Forelimb muscle (tissue), 1 donor: Measurements from ENCODE around the gene FAM193A. TPM values are rescaled to one million over a fixed set of nuclear protein-coding genes. Genes with fewer than 3 reads are reported as not detected.
"Not testable (repeated sequence)": the region's sequence is repeated elsewhere in the genome, so short reads cannot be mapped to it uniquely, and the experiment has no call there.

ENCODE experiments used
- DNase-seq: peaks from one replicate; pipeline ENCODE4 v3.0.0-alpha.2; 2013; ENCODE audit warnings: low read depth
- polyA plus RNA-seq: library from polyadenylated mRNA; unstranded; fragments of 120-200 nt; gene quantifications from one replicate; pipeline ENCODE4 v1.2.1, GENCODE V29; 2013; ENCODE audit not compliant: insufficient read length

Gene FAM193A
- polyA plus RNA-seq, 1 donor: 17.1 TPM

DNA sequence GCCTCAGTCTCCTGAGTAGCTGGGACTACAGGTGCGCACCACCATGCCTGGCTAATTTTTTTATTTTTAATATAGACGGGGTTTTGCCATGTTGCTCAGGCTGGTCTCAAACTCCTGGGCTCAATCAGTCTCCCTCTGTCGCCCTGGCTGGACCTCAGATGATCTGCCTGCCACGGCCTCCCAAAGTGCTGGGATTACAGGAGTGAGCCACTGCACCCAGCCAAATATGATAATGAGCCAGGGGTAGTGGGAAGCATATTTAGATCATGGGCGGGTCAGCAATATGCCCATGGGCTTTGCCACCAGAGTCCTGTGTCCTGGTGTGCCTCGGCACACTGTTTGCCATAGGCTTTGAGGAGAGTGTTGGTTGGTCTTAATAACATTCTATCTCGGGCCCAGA, 71.8 kb downstream of the FAM193A start:
- DNase-seq: no peak

- DNase-seq: no peak
These were observed 79.4 kb downstream of the FAM193A start for GRCh38 chr4:2615821-2616220.

DNA sequence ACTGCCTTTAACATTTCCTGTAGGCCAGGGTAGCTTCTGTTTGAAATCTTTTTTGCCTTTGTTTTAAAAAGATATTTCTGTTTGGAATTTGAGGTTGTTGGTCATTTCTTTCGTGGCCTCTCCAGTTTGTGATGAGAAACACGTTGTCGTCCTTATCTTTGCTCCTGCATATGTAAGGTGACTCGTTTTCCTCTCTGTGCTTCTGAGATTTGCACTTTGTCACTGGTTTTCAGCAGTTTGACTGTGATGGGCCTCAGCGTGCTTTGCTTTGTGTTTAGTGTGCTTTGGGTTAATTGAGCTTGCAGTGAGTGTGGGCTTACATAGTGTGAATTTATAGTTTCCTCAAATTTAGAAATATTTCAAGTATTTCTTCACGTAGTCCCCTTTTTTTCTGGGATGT, 81.5 kb downstream of the FAM193A start:
- no peak for DNase-seq

DNA sequence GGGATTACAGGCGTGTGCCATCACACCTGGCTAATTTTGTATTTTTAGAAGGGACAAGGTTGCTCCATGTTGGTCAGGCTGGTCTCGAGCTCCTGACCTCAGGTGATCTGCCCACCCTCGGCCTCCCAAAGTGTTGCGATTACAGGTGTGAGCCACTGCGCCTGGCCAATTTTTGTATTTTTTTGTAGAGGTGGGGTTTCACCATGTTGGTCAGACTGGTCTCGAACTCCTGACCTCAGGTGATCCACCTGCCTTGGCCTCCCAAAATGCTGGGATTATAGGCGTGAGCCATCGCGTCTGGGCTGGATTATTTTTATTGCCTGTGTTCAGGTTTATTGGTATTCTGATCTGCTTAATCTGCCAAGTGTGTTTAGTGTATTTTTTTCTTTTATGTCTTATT, 82.3 kb downstream of the FAM193A start:
- not testable (repeated sequence) for DNase-seq

- DNase-seq: no peak
These were observed 83.0 kb downstream of the FAM193A start for GRCh38 chr4:2619459-2619858.

- DNase-seq: no peak
These were observed 85.0 kb downstream of the FAM193A start for GRCh38 chr4:2621419-2621818.

GRCh38 chr4:2623442-2623841, 87.0 kb downstream of the FAM193A start:
- no peak for DNase-seq

DNA sequence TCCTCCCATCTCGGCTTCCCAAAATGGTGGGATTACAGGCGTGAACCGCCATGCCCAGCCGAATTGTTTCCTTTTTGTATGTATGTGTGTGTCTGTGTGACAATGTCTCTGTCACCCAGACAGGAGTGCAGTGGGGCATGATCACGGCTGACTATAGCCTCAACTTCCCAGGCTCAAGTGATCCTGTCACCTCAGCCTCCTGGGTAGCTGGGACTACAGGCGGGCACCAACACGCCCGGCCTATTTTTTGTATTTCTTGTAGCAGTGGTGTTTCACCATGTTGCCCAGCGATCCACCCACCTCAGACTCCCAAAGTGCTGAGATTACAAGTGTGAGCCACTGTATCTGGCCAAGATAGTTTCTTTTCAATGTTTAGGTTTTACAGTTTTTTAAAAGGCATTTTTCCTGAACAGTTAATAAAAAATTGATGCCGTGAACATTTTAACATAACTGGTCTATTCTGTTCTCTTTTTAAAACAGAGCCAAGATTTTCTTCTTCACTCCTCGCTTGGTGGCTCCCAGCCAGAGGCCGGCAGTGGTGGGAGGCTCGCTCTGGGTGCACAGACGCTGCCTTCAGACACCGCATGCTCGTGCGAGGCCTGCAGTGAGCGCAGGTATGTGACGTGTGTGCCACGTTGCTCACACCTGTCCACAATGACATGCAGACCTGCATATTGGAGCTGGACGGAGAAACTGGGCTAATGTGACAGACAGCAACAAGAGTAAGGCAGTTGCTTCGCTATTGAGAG, 88.5 kb downstream of the FAM193A start:
- DNase-seq: no peak

GRCh38 chr4:2626231-2626630, 89.8 kb downstream of the FAM193A start:
- DNase-seq: no peak

- DNase-seq: no peak
These were observed 94.3 kb downstream of the FAM193A start for GRCh38 chr4:2630556-2631273.

DNA sequence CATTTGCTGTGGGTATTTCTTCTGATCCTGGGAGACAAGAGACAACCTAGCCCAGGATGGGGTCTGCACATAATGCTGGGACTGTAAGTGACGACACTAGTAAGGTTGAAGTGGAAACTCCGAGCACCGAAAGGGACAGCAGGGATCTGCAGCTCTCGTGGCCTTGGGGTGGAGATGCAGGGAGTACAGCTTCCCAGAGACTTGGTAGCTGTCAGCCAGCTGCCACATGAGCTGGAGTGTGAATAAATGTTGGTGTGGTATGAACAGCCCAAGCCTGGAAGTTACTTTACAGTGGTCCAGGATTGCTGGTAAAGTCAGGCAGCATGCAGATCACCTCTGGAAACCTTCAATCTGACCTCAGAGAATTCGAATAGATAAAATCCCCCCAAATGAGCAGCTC, 97.6 kb downstream of the FAM193A start:
- no peak for DNase-seq

- DNase-seq: no peak
These were observed 99.9 kb downstream of the FAM193A start for GRCh38 chr4:2636331-2636730.

DNA sequence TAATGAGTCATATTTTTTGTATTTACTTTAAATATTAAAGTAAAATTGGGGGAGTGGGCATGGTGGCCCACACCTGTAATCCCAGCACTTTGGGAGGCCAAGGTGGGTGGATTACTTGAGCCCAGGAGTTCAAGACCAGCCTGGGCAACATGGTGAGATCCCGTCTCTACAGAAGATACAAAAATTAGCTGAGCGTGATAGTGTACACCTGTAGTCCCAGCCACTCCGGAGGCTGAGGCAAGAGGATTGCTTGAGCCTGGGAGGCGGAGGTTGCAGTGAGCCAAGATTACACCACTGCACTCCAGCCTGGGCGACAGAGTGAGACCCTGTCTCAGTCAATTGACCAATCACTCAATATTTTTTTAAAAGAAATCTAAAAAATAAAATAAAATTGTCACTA, 100.5 kb downstream of the FAM193A start:
- DNase-seq: not testable (repeated sequence)

- DNase-seq: no peak
These were observed 101.6 kb downstream of the FAM193A start for GRCh38 chr4:2637956-2638552.

- DNase-seq: no peak
These were observed 102.3 kb downstream of the FAM193A start for GRCh38 chr4:2638730-2639129.

GRCh38 chr4:2642968-2643367, 106.5 kb downstream of the FAM193A start:
- no peak for DNase-seq

DNA sequence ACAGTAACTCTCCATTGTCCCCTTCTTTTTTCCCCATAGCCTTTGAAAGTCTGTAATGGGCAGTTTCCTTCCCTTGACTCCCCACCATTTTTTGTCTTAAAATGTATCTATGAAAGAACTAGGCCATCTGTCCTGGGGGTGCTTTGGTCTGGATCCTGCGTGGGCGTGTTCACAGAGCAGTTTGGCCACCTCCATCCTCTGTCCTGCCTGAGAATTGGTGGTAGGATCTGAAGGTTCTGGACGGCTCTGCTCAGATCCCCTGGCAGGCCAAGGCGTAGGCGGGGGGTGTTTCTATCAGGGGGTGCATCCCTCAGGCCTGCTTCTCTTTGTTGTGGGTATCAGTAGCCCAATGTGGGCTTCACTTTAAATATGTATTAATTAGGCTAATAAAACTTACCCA, 107.1 kb downstream of the FAM193A start:
- DNase-seq: no peak

GRCh38 chr4:2646396-2647149, 110.1 kb downstream of the FAM193A start:
- no peak for DNase-seq

DNA sequence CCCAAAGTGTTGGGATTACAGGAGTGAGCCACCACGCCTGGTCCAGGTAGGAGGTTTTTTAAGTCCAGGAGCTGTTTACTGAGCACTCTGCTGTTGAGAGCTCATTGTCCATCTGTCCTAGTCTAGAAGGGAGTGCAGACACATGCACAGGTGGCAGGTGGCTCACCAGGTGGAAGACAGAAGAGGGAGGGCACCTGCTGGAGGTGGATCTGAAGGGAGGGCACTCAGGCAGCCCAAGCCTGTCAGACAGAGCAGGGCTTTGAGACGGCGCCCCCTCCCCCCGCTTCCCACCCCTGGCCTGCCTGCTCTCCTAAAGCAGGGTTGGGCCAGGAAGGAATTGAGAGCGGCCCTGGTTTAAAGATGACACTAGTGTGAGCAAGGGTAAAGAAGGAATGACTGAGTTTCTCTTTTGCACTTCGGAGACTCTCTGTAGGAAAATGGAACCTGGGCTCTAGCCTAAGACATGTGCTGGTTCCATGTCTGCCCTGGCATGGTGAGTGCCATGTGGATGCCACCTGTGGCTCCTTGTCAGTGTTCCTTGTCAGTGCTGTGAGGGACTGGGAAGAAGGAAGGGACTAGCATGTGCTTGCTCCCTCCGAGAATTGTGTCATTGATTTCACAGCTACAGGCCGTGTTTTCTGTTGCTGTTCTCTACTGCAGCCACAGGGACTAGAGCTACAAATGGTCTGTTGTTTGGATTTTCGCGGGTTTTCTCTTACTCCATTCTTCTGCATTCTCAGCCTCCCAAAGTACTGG, 111.1 kb downstream of the FAM193A start:
- no peak for DNase-seq

DNA sequence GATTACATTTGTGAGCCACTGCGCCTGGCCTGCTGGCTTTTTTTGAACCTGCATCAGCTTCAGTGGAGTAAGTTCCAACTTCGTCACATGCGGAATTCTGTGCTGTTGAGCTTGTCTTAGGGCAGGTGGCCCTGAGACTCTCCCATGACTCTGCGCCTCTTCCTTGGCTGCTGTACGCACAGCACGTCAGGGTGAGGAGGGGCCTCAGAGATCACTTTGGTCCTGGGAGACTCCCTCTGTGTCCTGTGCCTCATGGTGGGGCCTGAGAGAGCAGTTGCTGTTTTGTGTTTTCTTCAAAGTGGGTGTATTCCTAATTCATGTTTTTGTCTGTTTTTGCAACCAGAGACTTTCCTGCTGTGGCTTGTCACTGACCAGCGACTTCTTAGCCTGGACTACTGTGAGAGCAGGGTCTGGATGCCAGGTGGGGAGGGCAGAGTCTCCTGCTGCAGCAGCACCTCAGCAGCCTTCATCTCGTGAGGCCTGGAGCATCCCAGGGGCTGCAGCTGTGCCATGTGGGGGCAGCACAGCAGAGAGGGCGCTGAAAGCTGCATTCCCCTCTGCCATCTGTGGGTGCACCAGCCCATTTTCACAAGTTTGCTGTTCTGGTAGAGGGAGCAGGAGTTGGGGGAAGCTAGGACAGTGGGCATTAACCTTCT, 111.8 kb downstream of the FAM193A start:
- no peak for DNase-seq

DNA sequence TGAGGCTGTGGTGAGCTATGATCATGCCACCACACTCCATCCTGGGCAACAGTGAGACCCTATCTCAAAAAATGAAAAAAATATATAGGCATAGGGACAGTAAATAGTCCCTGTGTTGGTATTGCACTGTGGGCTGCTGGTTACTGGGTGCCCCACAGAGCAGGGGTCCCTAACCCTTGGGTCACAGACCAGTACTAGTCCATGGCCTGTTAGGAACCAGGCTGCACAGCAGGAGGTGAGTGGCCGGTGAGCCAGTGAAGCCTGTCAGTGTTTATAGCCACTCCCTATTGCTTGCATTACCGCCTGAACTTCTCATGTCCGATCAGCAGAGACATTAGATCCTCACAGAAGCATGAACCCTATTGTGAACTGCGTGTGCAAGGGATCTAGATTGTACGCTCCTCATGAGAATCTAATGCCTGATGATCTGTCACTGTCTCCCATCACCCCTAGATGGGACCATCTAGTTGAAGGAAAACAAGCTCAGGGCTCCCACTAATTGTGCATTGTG, 113.2 kb downstream of the FAM193A start:
- no peak for DNase-seq
